GM21515 (cell line): ENCODE data around the gene CMBL.
"Not testable (repeated sequence)": the region's sequence is repeated elsewhere in the genome, so short reads cannot be mapped to it uniquely, and the experiment has no call there.

Experiments
- ATAC-seq: cut with Tn5 transposase; IDR thresholded peaks from one replicate; pipeline ENCODE4 v1.9.1; 2021; ENCODE audit not compliant: unreplicated experiment

CMBL gene

DNA sequence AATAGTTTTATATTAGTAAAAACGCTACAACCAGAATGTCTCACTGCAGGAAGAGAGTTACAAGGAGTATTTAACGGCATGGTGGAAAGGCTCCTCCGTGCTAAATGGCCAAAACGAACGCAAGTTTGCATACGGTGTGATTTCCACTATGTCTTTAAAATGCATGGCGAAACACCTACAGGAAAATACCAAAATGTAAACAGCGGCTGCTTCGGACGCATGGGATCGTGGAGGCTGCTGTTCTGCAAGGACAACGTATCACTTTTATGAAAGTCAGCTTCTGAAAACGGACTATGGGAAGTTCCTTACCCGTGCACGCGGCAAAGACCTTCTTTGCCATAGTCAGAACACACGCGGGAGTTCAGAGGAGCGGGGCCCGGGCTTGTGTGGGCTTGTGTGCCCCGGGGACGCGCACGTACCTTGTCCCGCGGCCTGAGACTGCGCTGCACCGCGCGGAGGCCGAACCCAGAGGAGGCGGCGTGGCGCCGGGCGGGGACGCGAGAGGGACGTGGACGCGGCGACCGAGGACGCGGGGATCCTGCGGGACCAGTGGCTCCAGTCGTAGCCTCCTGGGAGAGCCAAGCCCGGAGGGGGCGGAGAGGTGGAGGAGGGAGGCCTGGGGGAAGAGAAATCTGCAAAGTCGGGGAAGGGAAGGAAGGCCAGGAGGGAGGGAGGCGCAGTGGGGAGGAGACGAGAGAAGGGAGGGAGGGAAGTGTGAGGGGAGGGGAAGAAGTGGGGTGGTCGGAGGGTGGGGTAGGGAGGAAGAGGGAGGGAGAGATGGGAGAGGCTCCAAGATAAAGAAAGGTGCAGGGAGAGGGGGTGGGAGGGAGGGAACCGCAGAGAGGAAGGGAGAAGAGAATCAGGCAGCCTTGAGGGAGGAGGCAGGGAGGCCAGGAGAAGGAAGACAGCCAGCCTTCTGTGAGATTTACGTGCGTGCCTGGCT is at the start of gene CMBL:
CMBL (minus strand) TSS at position 697 of the 943 bp plus-strand sequence. CDS start 17,140 bp downstream, outside the sequence.
- ATAC-seq, result peak; percentile 81

DNA sequence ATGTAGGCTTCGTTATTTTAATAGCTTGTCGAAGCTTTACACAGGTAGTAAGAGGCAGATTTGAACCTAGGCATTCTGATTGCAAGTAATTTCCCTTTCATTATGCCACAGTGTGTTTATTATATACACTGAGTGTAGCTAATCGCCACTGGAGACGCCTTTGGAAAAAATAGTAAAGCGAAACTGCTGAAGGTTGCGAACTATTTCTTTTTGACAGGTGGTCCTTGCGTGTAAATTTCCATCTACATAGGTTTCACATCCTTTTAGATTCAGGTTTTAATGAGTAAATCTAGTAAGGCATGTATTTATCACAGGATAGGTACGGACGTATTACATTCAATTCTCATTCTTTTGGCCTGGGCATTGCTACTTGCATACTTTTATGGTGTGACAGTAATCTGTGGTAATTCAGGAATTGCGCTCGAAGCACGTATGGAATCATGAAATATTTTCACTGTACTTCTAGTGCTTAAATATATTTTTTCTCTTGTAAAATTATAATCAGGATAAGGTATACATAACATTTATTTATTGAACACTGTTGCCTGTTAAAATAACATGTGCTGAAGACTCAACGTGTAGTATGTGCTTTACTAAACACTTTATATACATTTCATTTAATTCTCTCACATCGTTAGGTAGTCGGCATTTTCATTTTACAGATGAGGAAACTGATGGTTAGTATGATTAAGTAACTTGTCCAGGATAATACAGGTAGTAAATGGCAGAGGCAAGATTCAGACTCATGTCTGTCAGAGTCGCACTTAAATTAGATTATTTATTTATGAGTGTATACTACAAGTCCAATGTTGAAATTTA is 47.6 kb upstream of the CMBL start:
- ATAC-seq, result no peak

DNA sequence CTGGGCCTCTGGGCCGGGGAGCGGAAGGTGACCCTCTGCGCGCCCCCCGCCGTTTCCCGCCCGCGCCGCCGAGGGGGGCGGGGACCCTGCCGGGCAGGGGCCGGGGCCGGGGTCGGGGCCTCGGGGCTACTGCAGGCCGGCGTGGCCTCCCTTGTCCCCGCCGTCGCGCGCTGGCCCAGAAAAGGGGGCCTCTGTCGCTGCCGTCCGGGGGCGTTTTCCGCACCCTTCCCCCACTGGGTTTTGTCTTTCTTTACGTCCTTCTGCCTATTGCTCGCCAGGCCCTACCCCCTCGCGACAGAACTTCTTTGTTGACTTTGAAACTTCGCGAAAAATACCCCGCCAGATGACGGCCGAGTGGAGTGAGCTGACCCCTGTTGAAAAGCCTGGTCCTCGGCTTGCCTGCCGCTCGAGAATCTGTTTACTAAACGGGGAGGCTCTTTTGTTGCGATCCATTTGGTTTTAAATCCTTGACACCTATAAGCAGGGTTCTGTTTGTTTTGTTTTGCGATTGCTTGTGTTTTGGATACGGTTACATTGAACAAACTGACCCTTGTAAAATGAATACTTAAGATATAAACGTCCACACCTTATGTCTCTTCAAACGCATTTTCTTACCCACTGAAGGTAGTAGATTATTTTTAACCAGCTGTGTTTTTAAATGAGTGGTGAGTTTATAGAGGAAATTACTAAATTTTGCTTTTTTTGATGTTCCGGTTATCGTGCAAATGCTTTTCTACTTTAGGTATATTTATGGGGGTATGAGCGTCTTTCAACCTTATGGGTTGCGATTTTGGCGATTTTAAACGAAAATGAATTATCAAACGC is 46.6 kb upstream of the CMBL start:
- peak; percentile 19 for ATAC-seq

DNA sequence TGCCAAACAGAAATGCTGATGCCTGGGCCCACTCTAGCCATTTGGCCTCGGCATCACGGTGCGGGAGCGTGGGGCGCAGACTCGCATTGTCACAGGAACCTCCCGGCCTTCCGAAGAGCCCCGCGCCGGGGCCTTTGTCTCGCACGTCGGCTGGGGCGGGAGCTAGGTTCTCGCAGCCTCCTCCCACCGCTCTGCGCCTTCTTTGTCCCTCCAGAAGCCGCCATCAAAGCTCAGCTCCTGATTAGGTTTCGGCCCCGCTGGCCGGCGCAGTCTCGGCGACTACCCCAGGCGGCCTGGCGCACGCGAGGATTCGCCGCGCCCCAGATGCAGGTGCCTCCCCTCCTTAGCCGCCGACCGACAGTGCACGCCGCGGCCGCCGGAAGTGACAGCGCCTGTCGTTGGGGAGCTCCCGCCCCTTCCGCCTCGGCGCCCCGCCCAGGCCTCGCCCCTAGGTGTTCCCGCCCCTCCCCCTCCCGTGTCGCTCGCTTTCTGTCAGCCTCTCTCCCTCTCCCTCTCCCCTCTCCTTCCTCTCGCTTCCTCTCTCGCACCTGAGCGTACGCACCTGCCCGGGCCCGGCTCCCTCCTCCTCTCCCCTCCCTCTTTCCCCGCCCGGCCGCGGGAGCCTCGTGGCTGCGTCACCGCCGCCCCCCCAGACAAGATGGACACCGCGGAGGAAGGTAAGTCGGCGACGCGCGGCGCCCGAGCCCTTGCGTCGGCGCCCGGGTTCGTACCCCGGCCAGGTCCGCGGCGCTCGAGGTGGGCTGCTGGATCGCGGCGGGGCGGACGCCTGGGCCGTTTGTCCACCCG is 45.7 kb upstream of the CMBL start, which contains the start of gene MARCHF6:
MARCHF6 (plus strand) TSS at position 455 of the 807 bp plus-strand sequence; CDS start at position 659, 204 bp downstream.
- ATAC-seq, result peak; percentile 85

DNA sequence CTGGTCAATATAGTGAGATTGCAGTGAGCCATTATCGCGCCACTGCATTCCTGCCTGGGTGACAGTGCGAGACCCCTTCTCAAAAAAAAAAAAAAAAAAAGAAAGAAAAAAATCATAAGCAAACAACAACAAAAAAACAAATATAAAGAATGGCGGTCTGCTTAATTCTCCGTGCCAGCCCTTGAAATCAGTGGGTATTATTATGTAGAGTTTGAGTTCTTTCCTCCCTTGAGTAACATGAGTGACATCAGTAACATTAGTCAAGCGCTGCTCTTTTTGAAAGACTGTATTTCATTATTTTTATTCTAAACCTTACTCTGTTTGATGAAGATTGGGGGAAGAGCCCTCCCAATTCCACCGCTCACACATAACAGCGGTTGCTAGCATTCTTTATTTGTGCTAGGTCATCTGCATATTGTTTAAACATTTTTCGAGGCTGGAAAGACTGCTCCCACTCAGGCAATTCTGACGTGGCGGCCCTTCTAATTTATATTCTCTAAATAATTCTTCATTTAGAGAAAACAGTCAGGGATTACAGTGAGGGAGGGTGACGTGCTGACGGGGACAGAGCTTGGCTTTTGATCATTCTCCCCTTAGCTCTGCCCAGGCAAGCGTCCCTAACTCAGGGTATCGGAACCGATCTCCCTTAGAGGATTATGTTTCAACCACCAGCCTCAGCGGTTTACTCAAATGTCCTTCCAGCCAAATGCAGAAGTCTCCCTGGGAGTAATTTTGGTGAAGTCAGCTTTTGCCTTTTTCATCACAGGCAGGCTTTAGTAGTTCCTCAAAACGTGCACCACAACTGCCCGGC is 44.9 kb upstream of the CMBL start:
- ATAC-seq, result peak; percentile 15

DNA sequence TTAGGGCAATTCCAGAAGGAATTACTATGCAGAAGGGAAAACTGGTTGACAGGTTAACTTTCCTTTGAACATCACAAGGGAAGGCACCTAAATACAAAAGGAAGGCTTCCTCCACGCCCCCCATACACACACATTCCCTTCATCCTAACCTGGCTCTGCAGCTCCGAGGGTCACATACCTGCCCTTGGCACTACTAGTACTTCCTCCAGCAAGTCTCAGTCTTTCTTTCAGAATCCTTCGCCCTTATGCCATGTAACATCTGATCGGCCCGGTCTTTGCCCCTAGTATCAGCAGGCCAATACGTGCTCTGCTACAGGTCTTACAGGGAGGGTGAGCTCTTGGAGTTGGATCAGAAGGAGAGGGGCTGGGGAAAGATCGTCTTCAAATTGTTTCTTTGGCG is 44.2 kb upstream of the CMBL start:
- no peak for ATAC-seq

DNA sequence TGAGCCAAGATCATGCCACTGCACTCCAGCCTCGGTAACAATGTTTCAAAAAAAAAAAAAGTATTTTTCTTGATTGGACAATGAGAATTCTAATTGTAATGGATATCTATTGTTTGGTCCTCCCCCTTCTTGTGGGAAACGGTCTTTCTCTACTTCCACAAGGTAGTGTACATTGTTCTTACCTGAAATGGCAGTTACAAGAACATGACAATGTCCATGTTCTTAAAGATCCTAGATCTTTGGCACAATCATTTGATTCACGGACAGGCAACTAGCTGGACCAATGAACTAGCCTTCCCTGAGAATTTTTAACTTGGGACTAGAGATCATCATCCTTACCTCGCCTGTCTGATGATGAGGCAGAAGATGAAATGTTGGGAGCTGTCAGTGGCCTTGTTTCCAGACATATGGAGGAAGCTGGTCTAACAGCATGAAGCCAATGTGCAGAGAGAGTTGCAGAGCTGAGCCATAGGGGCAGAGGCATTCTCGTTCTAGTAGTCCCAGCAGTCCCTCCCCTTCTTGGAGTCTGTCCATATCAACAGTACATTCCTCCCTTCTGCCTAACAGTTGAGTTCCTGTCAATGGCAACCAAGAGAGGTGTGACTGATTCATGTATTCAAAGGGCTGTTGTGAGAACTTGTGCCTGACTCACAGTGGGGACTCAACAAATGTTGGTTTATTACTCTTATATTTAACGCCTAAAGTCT is 43.6 kb upstream of the CMBL start:
- no peak for ATAC-seq

DNA sequence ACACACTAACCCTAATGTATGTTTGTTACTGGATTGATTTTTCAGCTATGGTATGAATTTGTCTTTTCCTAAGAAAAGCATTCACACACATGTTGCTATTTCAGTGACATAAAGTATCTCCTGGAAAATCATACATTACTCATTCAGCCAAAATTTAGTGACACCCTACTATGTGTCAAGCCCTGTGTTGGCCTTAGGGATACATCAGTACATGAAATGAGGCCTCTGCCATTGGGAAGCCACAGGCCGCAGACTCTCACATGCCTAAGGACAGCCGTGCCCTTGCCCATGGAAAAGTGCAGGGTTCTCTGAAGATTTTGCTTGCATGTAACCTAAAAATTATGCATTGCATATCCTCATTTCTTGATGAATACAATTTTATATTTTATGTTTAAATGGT is 40.6 kb upstream of the CMBL start:
- no peak for ATAC-seq

DNA sequence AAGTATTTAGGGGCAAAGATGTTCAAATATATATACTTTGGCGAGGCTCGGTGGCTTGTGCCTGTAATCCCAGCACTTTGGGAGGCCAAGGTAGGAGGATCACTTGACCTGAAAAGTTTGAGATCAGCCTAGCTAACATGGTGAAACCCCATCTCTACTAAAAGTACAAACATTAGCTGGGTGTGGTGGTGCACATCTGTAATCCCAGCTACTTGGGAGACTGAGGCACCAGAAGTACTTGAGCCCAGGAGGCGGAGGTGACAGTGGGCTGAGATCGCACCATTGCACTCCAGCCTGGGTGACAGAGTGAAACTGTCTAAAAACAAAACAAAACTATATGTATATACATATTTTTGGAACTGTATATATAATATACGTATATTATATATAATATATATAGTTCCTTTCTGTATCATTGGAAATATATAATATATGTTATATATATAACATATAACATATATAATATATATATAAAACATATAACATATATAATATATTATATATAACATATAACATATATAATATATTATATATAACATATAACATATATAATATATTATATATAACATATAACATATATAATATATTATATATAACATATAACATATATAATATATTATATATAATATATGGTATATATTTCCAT is 36.9 kb upstream of the CMBL start:
- ATAC-seq, result not testable (repeated sequence)

DNA sequence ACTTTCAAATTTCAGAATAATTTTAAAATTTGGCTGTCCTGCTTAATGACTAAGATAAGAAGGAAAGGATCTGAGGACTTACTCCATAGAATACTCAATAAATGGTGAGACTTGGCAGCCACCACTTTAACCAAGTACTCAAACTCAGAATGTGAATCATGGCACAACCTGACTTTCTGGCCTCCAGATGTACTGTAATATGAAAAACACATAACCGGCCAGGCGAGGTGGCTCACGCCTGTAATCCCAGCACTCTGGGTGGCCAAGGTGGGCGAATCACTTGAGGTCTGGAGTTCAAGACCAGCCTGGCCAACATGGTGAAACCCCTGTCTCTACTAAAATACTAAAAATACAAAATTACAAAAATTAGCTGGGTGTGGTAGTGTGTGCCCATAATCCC is 35.8 kb upstream of the CMBL start:
- ATAC-seq, result no peak

DNA sequence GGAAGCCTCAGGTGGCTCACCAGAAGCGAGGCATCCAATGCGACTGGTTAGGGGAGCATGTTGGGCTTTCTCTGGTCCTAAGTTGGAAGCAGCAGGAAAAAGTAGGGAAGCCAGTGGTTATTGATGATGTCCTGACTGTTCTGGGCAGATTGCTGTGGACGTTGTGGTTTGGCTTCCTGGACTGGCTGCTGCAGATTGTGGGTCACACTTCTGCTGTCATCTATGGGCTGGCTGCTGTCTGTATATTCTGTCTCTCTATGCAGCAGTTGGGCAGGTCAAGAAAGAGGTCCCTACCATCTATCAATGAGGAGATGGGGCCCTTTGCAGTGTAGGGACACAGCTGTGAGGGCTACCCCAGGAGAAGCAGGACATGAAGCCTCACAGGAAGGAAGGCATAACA is 32.3 kb upstream of the CMBL start:
- no peak for ATAC-seq

DNA sequence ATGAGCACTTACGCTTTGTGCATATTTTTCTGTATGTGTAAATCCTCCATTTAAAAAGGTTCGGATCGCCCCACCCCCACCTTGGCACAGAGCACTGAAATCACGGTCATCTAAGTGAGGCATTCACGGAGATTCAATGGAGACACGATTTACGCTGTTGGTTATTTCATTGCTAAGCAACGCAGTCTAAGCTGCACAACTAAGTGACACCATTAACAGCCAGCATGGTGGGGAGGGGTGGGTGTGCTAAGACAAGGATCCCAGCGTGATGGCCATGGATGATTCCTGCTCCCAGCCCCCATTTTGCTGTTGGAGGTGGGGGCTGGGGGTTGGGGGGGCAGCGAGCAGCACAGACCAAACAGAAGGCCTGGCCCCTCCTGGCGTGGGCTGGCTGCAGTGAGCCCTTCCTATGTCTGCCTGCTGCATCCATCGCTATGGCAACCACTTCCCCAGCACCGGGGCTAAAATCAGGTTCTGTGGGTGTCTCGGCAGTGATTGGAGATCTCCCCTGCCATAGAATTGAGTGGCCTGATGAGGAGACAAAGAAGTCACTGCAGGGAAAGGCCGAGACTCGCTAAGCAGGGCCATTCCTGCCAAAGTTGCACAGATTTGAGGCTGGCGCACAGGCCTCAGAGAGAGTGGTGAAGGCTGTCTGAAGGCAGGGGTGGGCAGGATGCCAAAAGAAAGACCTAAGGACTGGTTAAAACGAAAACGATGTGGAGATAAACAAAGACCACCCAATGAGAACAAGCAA is 31.5 kb upstream of the CMBL start:
- no peak for ATAC-seq

DNA sequence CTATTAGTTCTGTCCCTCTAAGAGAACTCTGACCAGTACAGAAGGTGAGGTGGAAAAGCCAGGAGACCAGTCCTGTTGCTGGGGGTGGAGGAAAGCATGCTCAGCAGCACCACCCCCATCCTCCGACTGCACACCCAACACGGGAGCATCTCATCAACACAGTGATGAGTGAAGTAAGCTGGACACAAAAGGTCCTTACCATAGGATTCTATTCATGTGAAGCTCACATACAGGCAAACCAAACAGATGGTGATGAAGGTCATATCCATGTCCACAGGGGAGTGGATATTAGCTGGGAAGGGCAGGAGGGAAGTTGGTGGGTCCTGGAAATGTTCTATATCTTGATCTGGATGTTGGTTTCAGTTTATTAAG is 31.0 kb upstream of the CMBL start:
- ATAC-seq, result no peak

DNA sequence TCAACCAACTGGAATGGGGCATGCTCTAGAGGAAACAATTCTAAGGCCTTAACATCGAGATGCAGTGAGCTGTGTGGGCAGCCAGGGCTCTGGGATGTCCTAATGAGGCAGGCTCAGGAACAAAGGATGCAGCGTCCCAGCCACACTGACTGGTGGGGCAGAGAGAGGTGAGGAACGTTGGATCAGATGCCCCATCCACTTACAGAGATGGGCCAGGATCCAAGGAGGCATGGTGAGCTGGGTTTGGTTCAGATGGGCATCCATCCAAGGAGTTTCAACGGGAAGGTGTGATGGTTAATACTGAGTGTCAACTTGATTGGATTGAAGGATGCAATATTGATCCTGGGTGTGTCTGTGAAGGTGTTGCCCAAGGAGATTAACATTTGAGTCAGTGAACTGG is 30.3 kb upstream of the CMBL start:
- no peak for ATAC-seq

DNA sequence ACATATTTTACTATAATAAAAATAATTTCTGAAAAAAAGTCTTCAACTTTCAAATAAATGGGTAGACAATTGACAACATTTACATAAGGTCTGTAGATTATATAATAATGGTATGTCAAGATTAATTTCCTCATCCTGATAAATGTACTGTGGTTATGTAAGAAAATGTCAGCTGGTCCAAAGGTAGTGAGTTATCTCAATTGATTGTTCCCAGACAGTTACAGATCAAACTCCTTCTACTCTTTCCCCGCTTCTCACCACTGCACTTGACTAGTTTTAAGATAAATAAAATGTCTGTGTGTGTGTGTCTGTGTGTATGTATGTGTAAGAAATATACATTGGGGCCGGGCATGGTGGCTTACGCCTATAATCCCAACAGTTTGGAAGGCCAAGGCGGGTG is 29.4 kb upstream of the CMBL start:
- no peak for ATAC-seq

DNA sequence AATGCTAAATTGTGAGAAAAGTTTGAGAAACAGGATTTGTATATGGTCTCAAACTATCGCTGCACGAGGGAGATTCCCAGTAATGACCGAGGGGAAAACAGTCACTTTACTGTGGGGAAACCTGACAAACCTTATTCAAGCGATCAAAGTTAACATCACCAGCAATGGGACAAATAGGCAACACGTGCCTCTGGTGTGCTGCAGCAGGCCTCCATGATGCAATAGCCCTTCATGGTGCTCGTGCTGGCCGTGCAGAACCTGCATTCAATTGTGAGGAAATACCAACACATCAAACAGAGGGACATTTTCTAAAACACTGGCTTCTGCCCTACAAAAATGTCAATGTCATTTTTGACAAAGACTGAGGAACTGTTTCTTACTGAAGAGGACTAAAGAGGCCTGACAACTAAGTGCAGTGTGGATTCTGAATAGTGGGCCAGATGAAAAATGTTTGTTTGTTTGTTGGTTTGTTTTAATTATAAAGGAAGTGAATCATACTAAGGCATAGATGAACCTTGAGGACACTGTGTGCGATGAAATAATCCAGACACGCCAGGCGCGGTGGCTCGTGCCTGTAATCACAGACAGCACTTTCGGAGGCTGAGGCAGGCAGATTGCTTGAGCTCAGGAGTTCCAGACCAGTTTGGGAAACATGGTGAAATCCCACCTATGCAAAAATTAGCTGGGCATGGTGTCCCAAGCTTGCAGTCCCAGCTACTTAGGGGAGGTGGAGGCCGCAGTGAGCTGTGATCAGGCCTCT is 28.2 kb upstream of the CMBL start:
- ATAC-seq, result no peak

DNA sequence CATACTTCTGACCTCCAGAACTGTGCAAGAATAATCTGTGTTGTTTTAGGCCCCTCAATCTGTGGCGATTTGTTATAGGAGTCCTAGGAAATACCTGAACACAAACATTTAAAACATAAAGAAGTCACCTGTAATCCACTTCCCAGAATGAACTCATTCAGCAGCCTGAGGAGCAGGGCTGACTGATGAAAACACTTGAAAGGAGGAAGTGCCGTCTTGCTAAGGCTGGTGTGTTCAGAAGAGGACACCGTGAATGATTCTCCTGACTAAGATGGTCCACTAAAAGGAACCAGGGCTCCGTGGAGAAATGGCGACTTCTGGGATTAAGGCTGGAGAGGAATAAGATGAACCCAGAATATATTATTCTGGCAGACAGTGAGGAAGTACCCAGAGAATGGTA is 27.1 kb upstream of the CMBL start:
- no peak for ATAC-seq
